ENCODE results near the gene CCDC13.

GRCh38 chr3:42747581-42747980 is 25.5 kb downstream of the CCDC13 start:
- no peak for TF ChIP-seq POLR2AphosphoS5 (IDR thresholded peaks at IDR 0.05)
- no peak for TF ChIP-seq CTCF (IDR thresholded peaks at IDR 0.05)
- no peak for TF ChIP-seq POLR2A (IDR thresholded peaks at IDR 0.05)
- no peak for TF ChIP-seq EP300 (IDR thresholded peaks at IDR 0.05)
